ENCODE measurements around the gene BTBD8.

BTBD8 gene

DNA sequence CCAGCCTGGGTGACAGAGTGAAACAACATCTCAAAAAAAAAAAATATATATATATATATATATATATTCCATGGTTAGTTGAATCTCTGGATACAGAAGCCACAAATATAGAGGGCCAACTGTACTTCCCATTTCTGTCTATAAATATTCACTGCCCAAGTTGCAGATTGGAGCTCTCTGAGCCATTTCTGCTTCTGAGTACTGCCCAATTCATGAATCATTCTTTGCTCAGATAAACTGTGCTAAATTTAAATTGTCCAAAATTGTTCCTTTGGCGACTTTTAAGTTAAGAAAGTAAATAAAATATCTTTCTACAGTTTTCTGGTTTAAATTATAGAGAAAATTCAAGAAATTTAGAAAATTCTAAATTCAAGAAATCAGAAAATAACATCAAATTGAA, 114.4 kb downstream of the BTBD8 start:
- DNase-seq (ENCODE audit: low read depth) = no peak

DNA sequence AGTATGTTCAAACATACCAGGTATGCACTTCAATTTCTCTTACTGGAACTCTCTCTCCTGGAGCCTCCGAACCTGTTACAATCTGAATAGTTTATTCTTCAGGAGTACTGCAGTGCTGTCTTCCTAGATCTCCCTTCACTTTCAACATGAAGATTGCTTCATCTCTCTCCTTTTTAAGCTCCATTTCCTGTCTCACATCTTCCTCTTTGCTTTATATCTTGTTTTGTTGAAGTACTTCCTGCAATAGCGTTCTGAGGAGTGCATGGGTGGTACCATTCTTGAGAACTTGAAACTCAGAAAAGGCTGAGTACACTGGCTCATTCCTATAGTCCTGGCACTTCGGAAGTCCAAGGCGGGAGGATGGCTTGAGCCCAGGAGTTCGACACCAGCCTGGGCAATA, 121.8 kb downstream of the BTBD8 start:
- DNase-seq (ENCODE audit: low read depth) = no peak

GRCh38 chr1:92203105-92203504, 123.0 kb downstream of the BTBD8 start:
- no peak for DNase-seq (ENCODE audit: low read depth)

GRCh38 chr1:92210701-92211100, 130.6 kb downstream of the BTBD8 start:
- no peak for DNase-seq (ENCODE audit: low read depth)

- DNase-seq (ENCODE audit: low read depth) = no peak
Observed at GRCh38 chr1:92211166-92211565, 131.0 kb downstream of the BTBD8 start.

GRCh38 chr1:92217721-92218120, 137.6 kb downstream of the BTBD8 start, which contains the start of gene C1orf146:
Gene C1orf146, plus strand, starts transcription at chr1:92217915. Its CDS starts 13,506 bp downstream, at chr1:92231421.
- no peak for DNase-seq (ENCODE audit: low read depth)

DNA sequence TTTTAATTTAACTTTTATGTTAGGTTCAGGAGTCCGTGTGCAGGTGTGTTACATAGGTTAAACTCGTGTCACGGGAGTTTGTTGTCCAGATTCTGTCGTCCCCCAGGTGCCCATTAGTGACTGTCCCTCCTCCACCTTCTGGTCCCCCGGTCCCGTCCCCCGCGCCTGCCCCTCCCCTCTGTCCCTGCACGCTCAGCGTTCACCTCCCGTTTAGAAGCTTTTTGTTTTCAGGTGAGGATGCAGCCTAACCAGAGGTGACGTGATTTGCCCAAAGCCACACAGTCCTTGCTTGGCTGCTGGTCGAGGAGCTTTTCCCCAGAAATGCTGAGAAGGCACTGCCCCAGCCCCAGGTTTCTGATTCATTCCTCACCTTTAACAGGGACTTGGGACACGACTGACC, 138.4 kb downstream of the BTBD8 start:
- DNase-seq (ENCODE audit: low read depth) = no peak

- no peak for DNase-seq (ENCODE audit: low read depth)
Observed at GRCh38 chr1:92219028-92219427, 138.9 kb downstream of the BTBD8 start.

DNA sequence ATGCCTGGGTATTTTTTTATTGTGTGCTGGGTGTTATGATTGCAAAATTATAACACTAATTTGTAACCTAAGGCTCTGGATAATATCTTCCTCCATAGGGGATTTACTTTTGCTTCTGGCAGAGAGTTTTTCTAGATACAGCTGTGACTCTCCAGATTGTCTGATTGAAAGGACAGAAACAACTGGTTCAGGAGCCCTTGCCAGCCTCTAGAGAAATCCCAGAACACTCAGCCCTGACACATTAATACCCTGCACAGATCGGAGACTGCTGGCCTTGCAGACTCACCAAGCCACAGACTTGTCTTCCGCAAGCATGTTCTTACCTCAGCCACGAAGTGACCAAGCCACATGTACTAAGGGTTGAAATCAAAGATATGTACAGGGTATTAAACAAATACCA, 148.3 kb downstream of the BTBD8 start:
- no peak for DNase-seq (ENCODE audit: low read depth)

- no peak for DNase-seq (ENCODE audit: low read depth)
Observed at GRCh38 chr1:92230736-92231135, 150.6 kb downstream of the BTBD8 start.
